Measurements from ENCODE around the gene PTCHD4. TPM values are rescaled to one million over a fixed set of nuclear protein-coding genes. Genes with fewer than 3 reads are reported as not detected.

The PTCHD4 gene
- total RNA-seq, 2 donors from 2014 or later = not detected

- no peak overlapping the region for H3K27ac Mint-ChIP-seq
- H3K4me1 Mint-ChIP-seq (ENCODE audit: low read depth in 2 of 2) = no peaks in the 10 kb centered on the region
- no peak for DNase-seq (ENCODE audit: low spot score)
- peaks cover 6% of the 10 kb centered on the region for H3K9me3 Mint-ChIP-seq
- H3K36me3 Mint-ChIP-seq = no peaks in the 10 kb centered on the region
- no peak for ATAC-seq
- no peaks in the 10 kb centered on the region for H3K27me3 Mint-ChIP-seq
- no peak overlapping the region for H3K4me3 Mint-ChIP-seq
Measured at GRCh38 chr6:48085131-48085741, 25.8 kb downstream of the PTCHD4 start.

GRCh38 chr6:48084201-48084600 lies 26.8 kb downstream of the PTCHD4 start:
- Mint-ChIP-seq H3K36me3 (no peaks in the 10 kb centered on the region), H3K4me3 (no peak overlapping the region), H3K4me1 (ENCODE audit: low read depth in 2 of 2) (no peaks in the 10 kb centered on the region), H3K27ac (no peak overlapping the region), H3K9me3 (peaks cover 6% of the 10 kb centered on the region), H3K27me3 (no peaks in the 10 kb centered on the region)
- no peak for ATAC-seq
- DNase-seq (ENCODE audit: low spot score) = no peak

DNA sequence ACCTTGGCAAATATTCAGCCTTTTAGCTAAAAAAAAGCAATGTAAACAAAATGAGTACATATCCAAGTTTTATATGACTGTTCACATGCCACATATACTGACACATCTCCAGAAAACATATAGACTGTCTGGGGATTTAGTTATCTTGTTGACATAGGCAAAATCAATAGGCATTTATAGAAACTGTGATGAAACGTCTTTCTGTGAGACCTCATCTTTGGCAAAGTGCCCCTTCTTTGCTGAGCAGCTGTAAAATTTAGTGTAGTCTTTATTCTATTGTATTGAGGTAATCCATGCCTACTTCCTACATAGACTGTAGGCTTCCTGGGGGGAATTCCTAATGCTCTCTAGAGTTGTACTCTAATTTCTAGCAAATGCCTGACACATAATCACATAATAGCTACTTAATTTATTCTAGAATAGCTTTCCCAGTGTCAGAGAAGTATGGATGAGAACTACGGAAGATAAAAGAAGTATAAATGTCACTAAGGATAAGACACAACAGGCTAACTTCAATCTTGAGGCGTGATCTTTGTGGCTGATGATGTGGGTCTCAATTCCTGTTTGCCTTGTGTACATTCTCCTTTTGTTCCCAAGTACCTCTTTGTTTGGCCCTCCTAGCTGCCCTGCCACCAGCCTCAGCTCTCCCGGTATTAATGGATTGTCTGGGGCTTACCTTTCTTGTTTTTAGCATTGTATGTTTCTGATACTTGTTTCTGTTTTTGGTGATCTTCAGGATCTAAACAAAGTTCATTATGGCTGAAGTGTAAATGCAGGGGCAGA lies 30.6 kb downstream of the PTCHD4 start:
- ATAC-seq (no peak), DNase-seq (ENCODE audit: low spot score) (no peak)
- peaks cover 9% of the 10 kb centered on the region for H3K9me3 Mint-ChIP-seq
- no peaks in the 10 kb centered on the region for H3K36me3 Mint-ChIP-seq
- H3K27ac Mint-ChIP-seq = no peak overlapping the region
- H3K4me3 Mint-ChIP-seq = no peak overlapping the region
- H3K27me3 Mint-ChIP-seq = no peaks in the 10 kb centered on the region
- no peaks in the 10 kb centered on the region for H3K4me1 Mint-ChIP-seq (ENCODE audit: low read depth in 2 of 2)

GRCh38 chr6:48078120-48078519 lies 32.9 kb downstream of the PTCHD4 start:
- DNase-seq (ENCODE audit: low spot score) (no peak), ATAC-seq (no peak)
- H3K27ac Mint-ChIP-seq = no peak overlapping the region
- no peaks in the 10 kb centered on the region for H3K27me3 Mint-ChIP-seq
- no peaks in the 10 kb centered on the region for H3K36me3 Mint-ChIP-seq
- H3K9me3 Mint-ChIP-seq = peaks cover 11% of the 10 kb centered on the region
- H3K4me1 Mint-ChIP-seq (ENCODE audit: low read depth in 2 of 2) = no peaks in the 10 kb centered on the region
- H3K4me3 Mint-ChIP-seq = no peak overlapping the region

- no peaks in the 10 kb centered on the region for H3K36me3 Mint-ChIP-seq
- peaks cover 9% of the 10 kb centered on the region for H3K9me3 Mint-ChIP-seq
- H3K4me3 Mint-ChIP-seq = no peak overlapping the region
- DNase-seq (ENCODE audit: low spot score) (no peak), ATAC-seq (no peak)
- peaks cover 2 to 7% of the 10 kb centered on the region in 2 donors for H3K27me3 Mint-ChIP-seq
- H3K4me1 Mint-ChIP-seq (ENCODE audit: low read depth in 2 of 2) = no peaks in the 10 kb centered on the region
- H3K27ac Mint-ChIP-seq = no peak overlapping the region
Measured at GRCh38 chr6:48075181-48075580, 35.8 kb downstream of the PTCHD4 start.

GRCh38 chr6:48073976-48074767 lies 36.8 kb downstream of the PTCHD4 start:
- DNase-seq (ENCODE audit: low spot score) = no peak
- no peak overlapping the region for H3K27ac Mint-ChIP-seq
- ATAC-seq = no peak
- no peak overlapping the region for H3K4me3 Mint-ChIP-seq
- H3K9me3 Mint-ChIP-seq = peaks cover 9% of the 10 kb centered on the region
- H3K27me3 Mint-ChIP-seq = peaks cover 7 to 14% of the 10 kb centered on the region in 2 donors
- H3K4me1 Mint-ChIP-seq (ENCODE audit: low read depth in 2 of 2) = no peaks in the 10 kb centered on the region
- no peaks in the 10 kb centered on the region for H3K36me3 Mint-ChIP-seq

GRCh38 chr6:48071833-48072232 lies 39.2 kb downstream of the PTCHD4 start:
- DNase-seq (ENCODE audit: low spot score) (no peak), ATAC-seq (no peak)
- Mint-ChIP-seq H3K27me3 (peaks cover 10 to 26% of the 10 kb centered on the region in 2 donors), H3K9me3 (peaks cover 6% of the 10 kb centered on the region), H3K4me3 (no peak overlapping the region), H3K36me3 (no peaks in the 10 kb centered on the region), H3K27ac (no peak overlapping the region), H3K4me1 (ENCODE audit: low read depth in 2 of 2) (no peaks in the 10 kb centered on the region)

DNA sequence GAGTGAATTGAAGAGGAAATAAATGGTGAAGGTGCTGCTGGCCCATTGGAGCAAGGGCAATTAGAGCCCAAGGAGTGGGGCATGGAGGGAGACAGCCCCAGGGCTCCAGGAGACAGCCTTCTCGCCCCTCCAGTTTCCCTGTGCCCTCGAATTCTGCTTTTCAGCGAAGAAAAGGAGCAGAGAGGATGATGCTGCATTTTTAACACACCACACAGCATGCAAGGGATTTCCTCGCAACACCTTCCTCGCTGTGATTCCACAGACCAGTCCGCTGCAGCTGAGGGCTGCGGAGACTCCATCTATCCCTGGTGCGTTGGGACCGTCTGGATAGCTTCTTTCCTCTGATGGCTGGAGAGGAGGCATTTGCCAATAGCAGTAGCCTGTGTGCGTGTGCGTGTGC lies 41.7 kb downstream of the PTCHD4 start:
- H3K4me3 Mint-ChIP-seq = no peak overlapping the region
- peaks cover 10 to 26% of the 10 kb centered on the region in 2 donors for H3K27me3 Mint-ChIP-seq
- no peak overlapping the region for H3K27ac Mint-ChIP-seq
- no peaks in the 10 kb centered on the region for H3K4me1 Mint-ChIP-seq (ENCODE audit: low read depth in 2 of 2)
- no peak for ATAC-seq
- no peaks in the 10 kb centered on the region for H3K36me3 Mint-ChIP-seq
- H3K9me3 Mint-ChIP-seq = peaks cover 4% of the 10 kb centered on the region
- no peak for DNase-seq (ENCODE audit: low spot score)

- no peaks in the 10 kb centered on the region for H3K9me3 Mint-ChIP-seq
- ATAC-seq = peak in 1 of 2 donors; percentile 55
- DNase-seq (ENCODE audit: low spot score) = peak; percentile 57
- H3K36me3 Mint-ChIP-seq = no peaks in the 10 kb centered on the region
- peaks cover 10 to 26% of the 10 kb centered on the region in 2 donors for H3K27me3 Mint-ChIP-seq
- no peak overlapping the region for H3K27ac Mint-ChIP-seq
- no peaks in the 10 kb centered on the region for H3K4me1 Mint-ChIP-seq (ENCODE audit: low read depth in 2 of 2)
- H3K4me3 Mint-ChIP-seq = no peak overlapping the region
Measured at GRCh38 chr6:48068278-48069251, 42.4 kb downstream of the PTCHD4 start.

DNA sequence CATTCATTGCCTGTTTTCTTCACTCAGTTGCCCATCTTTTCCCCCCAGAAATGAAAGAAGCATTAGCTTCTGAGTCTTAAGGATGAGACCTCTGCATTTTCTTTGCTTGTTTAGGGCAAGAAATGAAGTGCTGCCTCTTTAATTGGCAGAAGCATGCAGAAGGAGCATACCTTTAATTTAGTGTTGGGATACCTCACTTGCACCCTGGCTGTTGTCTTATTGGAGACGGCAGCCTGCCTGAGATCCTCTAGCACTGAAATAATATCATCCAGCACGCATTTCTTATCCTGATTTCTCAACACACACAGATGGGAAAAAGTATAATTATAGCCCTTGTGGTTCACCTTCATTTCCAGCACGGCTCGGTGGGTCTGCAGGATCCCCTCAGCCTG lies 43.1 kb downstream of the PTCHD4 start:
- no peak for DNase-seq (ENCODE audit: low spot score)
- Mint-ChIP-seq H3K27me3 (peaks cover 10 to 26% of the 10 kb centered on the region in 2 donors), H3K9me3 (no peaks in the 10 kb centered on the region), H3K36me3 (no peaks in the 10 kb centered on the region), H3K4me3 (no peak overlapping the region), H3K27ac (no peak overlapping the region), H3K4me1 (ENCODE audit: low read depth in 2 of 2) (no peaks in the 10 kb centered on the region)
- ATAC-seq = no peak

- Mint-ChIP-seq H3K36me3 (no peaks in the 10 kb centered on the region), H3K27ac (no peak overlapping the region)
Measured at GRCh38 chr6:48067148-48067712, 43.8 kb downstream of the PTCHD4 start.

DNA sequence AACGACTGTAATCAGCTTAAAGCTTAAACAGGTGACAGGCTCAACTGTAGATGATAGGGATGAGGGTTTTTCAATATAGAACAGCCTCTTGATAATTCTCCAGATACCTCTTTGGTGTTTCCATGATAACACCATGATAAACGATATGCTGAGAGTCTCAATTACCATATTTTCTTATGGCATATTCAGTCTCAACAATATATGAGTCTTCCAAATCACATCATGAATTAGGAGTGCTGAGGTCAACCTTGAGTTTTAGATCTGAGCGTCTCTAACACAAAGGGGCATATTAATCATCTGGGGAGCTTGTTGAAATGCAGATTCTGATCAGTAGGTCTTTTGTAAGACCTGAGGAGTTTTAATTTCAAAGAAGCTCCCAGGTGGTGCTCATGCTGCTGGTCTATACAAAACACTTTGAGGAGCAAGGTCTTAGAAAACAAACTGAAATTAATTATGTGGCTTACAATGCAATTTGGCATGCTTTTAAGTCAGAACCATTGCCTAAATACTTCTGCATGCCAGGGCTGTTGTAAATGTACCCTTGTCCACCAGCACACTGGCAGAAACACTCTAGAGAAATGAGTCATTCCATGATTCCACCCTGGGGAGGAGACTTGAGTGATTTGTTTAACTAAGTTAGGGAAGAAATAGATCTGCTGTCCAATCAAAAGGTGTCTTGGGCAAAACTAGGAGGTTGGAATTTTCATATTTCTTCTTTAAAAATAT lies 49.6 kb downstream of the PTCHD4 start:
- DNase-seq (ENCODE audit: low spot score) (no peak), ATAC-seq (no peak)
- Mint-ChIP-seq H3K36me3 (no peaks in the 10 kb centered on the region), H3K27me3 (no peaks in the 10 kb centered on the region), H3K4me1 (ENCODE audit: low read depth in 2 of 2) (no peaks in the 10 kb centered on the region), H3K9me3 (peaks cover 11% of the 10 kb centered on the region), H3K27ac (no peak overlapping the region), H3K4me3 (no peak overlapping the region)

More at GRCh38 chr6:48067148-48067712, 43.8 kb downstream of the PTCHD4 start:
- ATAC-seq (no peak), DNase-seq (ENCODE audit: low spot score) (no peak)
- H3K4me3 Mint-ChIP-seq = no peak overlapping the region
- H3K27me3 Mint-ChIP-seq = peaks cover 10 to 26% of the 10 kb centered on the region in 2 donors
- H3K9me3 Mint-ChIP-seq = no peaks in the 10 kb centered on the region
- H3K4me1 Mint-ChIP-seq (ENCODE audit: low read depth in 2 of 2) = no peaks in the 10 kb centered on the region

Measured in natural killer cell treated with Interleukin-12 subunit alpha and Interleukin-12 subunit beta and Interleukin-15 and Interleukin-18, amount 100 ng/mL, for 72 hours (primary cell).